Upper lobe of right lung (tissue), 1 donor: Measurements from ENCODE around the gene SMAD7. TPM values are rescaled to one million over a fixed set of nuclear protein-coding genes. Genes with fewer than 3 reads are reported as not detected.
A peak's percentile ranks its signal among the peaks of the same experiment; 100 is the strongest.

Experiments used
- ATAC-seq: fragments of 200-7000 bp; cut with Tn5 transposase; one replicate; pipeline ENCODE4 v1.9.1; 2020; ENCODE audit warnings: mild to moderate bottlenecking, moderate library complexity
- DNase-seq: peaks from one replicate; pipeline ENCODE4 v3.0.0-alpha.2; 2020
- H3K27ac ChIP-seq: fragments of 200-600 bp; one replicate; pipeline ENCODE4 v1.8.0; 2022
- H3K27me3 ChIP-seq: fragments of 200-600 bp; one replicate; pipeline ENCODE4 v1.8.0; 2022; ENCODE audit warnings: mild to moderate bottlenecking
- H3K36me3 ChIP-seq: fragments of 200-600 bp; one replicate; pipeline ENCODE4 v1.8.0; 2022
- H3K4me1 ChIP-seq: fragments of 200-600 bp; one replicate; pipeline ENCODE4 v1.8.0; 2022
- H3K4me3 ChIP-seq: fragments of 200-600 bp; one replicate; pipeline ENCODE4 v1.8.0; 2022; ENCODE audit warnings: mild to moderate bottlenecking
- H3K9me3 ChIP-seq: fragments of 200-600 bp; one replicate; pipeline ENCODE4 v1.8.0; 2022
- CTCF ChIP-seq: fragments of 200-600 bp; IDR thresholded peaks from one replicate; pipeline ENCODE4 v1.8.0; 2022; ENCODE audit warnings: antibody characterized with exemption
- intact Hi-C: fragments of 100-400 bp; cut with DNase I; formaldehyde crosslinking; loops from one replicate; pipeline ENCODE4 v1.11.0; 2022
- total RNA-seq: library from RNA; stranded (reverse); fragmentation: NEBNext Ultra II Directional; extraction: Animal tissue kit (Norgen Biotek cat#: 25700); gene quantifications from one replicate; pipeline ENCODE4 v1.2.1, GENCODE V29; 2021
- donor health status: DM: no; HTN: yes; CAD: no; lungs with severe emphysema.

SMAD7 gene
- total RNA-seq, 1 donor from 2014 or later = 68.9 TPM

GRCh38 chr18:48922801-48923730 lies 27.7 kb downstream of the SMAD7 start:
- Histone ChIP-seq H3K27ac (peak overlapping the region; percentile 81), H3K27me3 (no peaks in the 10 kb centered on the region), H3K4me1 (peaks cover 87% of the 10 kb centered on the region), H3K9me3 (no peaks in the 10 kb centered on the region), H3K36me3 (peaks cover 24% of the 10 kb centered on the region), H3K4me3 (peak overlapping the region; percentile 44)
- peak; percentile 79 for DNase-seq
- TF ChIP-seq CTCF = no peak
- peak; percentile 76 for ATAC-seq
- intact Hi-C loops = no loop called here

GRCh38 chr18:48922226-48922800 lies 28.5 kb downstream of the SMAD7 start:
- Histone ChIP-seq H3K9me3 (no peaks in the 10 kb centered on the region), H3K4me3 (peak overlapping the region; percentile 44), H3K27ac (peak overlapping the region; percentile 81), H3K4me1 (peaks cover 85% of the 10 kb centered on the region), H3K27me3 (no peaks in the 10 kb centered on the region), H3K36me3 (peaks cover 24% of the 10 kb centered on the region)
- DNase-seq = no peak
- TF ChIP-seq CTCF = no peak
- no peak for ATAC-seq
- intact Hi-C loops = no loop called here

GRCh38 chr18:48921305-48922225 lies 29.2 kb downstream of the SMAD7 start:
- peak overlapping the region; percentile 44 for H3K4me3 ChIP-seq
- no peak for TF ChIP-seq CTCF
- intact Hi-C loops = no loop called here
- ATAC-seq (no peak), DNase-seq (peak; percentile 54)
- no peaks in the 10 kb centered on the region for H3K9me3 ChIP-seq
- peaks cover 77% of the 10 kb centered on the region for H3K4me1 ChIP-seq
- H3K27ac ChIP-seq = peak overlapping the region; percentile 47
- H3K36me3 ChIP-seq = peaks cover 24% of the 10 kb centered on the region
- no peaks in the 10 kb centered on the region for H3K27me3 ChIP-seq

- H3K4me1 ChIP-seq = peaks cover 76% of the 10 kb centered on the region
- intact Hi-C loops = no loop called here
Observed at GRCh38 chr18:48920408-48921038, 30.2 kb downstream of the SMAD7 start.

More at GRCh38 chr18:48920408-48921038, 30.2 kb downstream of the SMAD7 start:
- DNase-seq (no peak), ATAC-seq (no peak)
- Histone ChIP-seq H3K9me3 (no peaks in the 10 kb centered on the region), H3K27me3 (no peaks in the 10 kb centered on the region), H3K4me3 (no peak overlapping the region), H3K36me3 (peaks cover 24% of the 10 kb centered on the region), H3K27ac (no peak overlapping the region)
- no peak for TF ChIP-seq CTCF
